OCI-LY3 (cell line): Measurements from ENCODE around the gene GMIP.

Experiments used
- H2AFZ ChIP-seq: fragments of 200-600, 300-600 bp; shearing (Covaris generic); 2 replicates; pipeline ENCODE4 v1.6.0; 2014; ENCODE audit warnings: antibody characterized with exemption, low read depth, low read length
- H3K27ac ChIP-seq: fragments of 200-600, 300-600 bp; sonication (generic); 2 replicates; pipeline ENCODE4 v1.5.1; 2014; ENCODE audit warnings: mild to moderate bottlenecking, low read length, moderate library complexity, mixed read lengths
- H3K27me3 ChIP-seq: fragments of 200-600, 300-600 bp; sonication (generic); 2 replicates; pipeline ENCODE4 v1.6.1; 2014; ENCODE audit warnings: low read depth, low read length, mixed read lengths
- H3K36me3 ChIP-seq: fragments of 200-600, 300-600 bp; sonication (generic); replicated peaks from 2 replicates; pipeline ENCODE3; 2014; ENCODE audit warnings: low read depth, low read length, mixed read lengths
- H3K4me1 ChIP-seq: fragments of 300-600, 200-600 bp; sonication (generic); 2 replicates; pipeline ENCODE4 v1.6.1; 2014; ENCODE audit warnings: low read length, mixed read lengths
- H3K4me2 ChIP-seq: fragments of 200-600, 300-600 bp; sonication (generic); 2 replicates; pipeline ENCODE4 v1.6.1; 2014; ENCODE audit warnings: low read length, mixed read lengths
- H3K4me3 ChIP-seq: fragments of 300-600, 200-600 bp; sonication (generic); 2 replicates; pipeline ENCODE4 v1.5.1; 2014; ENCODE audit warnings: antibody characterized with exemption, mild to moderate bottlenecking, low read length, moderate library complexity
- H3K79me2 ChIP-seq: fragments of 300-600, 200-600 bp; shearing (Covaris generic); 2 replicates; pipeline ENCODE4 v1.6.1; 2014; ENCODE audit warnings: mild to moderate bottlenecking, low read length, mixed read lengths
- H3K9ac ChIP-seq: fragments of 300-600, 200-600 bp; shearing (Covaris generic); 2 replicates; pipeline ENCODE4 v1.6.0; 2014; ENCODE audit warnings: mild to moderate bottlenecking, low read length, moderate library complexity
- H3K9me3 ChIP-seq: fragments of 200-600, 300-600 bp; shearing (Covaris generic); 2 replicates; pipeline ENCODE4 v1.6.1; 2014; ENCODE audit warnings: low read length, mixed read lengths; ENCODE audit not compliant: insufficient read depth
- H4K20me1 ChIP-seq: fragments of 200-600, 300-600 bp; sonication (generic); 2 replicates; pipeline ENCODE4 v1.6.1; 2016; ENCODE audit warnings: low read length, mixed read lengths; ENCODE audit not compliant: insufficient read depth
- EZH2phosphoT487 ChIP-seq: fragments of 200-600 bp; shearing (Covaris generic); IDR thresholded peaks from 2 replicates; pipeline ENCODE4 v1.6.1; 2018; ENCODE audit warnings: antibody characterized with exemption, mixed run types, low read depth
- TF ChIP-seq, protein P1 (sequence below): fragments of 200-600, 300-600 bp; sonication (generic); IDR thresholded peaks from 2 replicates; pipeline ENCODE4 v1.5.1; 2014; ENCODE audit warnings: antibody characterized with exemption, low read length, low read depth

GMIP gene

DNA sequence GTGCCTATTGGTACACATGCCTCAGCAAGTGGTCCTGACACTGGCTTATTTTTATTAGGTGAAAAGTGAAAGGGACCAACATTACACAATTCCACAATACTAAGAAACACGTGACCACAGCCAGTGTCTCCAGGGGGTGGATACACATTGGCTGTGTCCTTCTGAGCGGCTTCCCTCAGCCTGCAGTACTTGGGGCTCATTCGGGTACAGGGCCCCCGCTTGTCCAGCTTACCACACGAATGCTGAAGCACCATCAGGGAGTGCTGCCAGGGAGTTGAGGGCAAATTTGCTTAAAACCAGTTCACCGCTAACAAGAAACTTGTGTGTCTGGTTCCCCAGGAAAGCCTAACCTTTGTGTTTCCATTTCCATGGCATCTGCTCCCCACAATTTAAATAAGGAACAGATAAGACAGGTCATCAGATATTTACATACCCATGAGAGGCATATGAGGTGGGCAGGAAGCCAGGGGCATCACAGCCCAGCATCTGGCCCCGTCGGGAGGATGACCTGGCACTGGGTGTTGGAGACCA, 48.2 kb downstream of the GMIP start:
- peaks cover 45% of the 10 kb centered on the region for H3K4me1 ChIP-seq

DNA sequence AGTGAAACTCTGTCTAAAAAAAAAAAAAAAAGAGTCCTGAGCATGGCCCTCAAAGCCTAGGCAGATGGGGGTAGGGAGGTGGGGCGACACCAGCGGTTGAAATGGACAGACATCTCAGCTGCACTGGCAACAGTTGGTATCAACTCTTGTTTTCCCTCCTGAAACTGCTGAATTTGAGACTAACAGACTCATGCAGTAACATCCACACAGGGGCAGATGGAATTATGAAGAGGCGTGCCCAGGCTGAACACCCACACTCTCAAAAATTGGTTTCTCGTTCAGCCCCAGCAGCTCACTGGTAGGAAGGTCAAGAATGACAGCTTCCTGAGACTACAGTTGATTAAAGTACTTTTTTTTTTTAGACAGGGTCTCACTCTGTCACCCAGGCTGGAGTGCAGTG, 49.1 kb downstream of the GMIP start:
- H3K27ac ChIP-seq: no peak overlapping the region
- no peaks in the 10 kb centered on the region for H3K27me3 ChIP-seq
- H3K9ac ChIP-seq: no peak overlapping the region
- TF ChIP-seq EZH2phosphoT487: no peak
- TF ChIP-seq, protein P1, sequence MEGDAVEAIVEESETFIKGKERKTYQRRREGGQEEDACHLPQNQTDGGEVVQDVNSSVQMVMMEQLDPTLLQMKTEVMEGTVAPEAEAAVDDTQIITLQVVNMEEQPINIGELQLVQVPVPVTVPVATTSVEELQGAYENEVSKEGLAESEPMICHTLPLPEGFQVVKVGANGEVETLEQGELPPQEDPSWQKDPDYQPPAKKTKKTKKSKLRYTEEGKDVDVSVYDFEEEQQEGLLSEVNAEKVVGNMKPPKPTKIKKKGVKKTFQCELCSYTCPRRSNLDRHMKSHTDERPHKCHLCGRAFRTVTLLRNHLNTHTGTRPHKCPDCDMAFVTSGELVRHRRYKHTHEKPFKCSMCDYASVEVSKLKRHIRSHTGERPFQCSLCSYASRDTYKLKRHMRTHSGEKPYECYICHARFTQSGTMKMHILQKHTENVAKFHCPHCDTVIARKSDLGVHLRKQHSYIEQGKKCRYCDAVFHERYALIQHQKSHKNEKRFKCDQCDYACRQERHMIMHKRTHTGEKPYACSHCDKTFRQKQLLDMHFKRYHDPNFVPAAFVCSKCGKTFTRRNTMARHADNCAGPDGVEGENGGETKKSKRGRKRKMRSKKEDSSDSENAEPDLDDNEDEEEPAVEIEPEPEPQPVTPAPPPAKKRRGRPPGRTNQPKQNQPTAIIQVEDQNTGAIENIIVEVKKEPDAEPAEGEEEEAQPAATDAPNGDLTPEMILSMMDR: no peak
- no peaks in the 10 kb centered on the region for H4K20me1 ChIP-seq
- no peaks in the 10 kb centered on the region for H3K36me3 ChIP-seq
- H3K4me3 ChIP-seq: no peak overlapping the region
- H3K4me2 ChIP-seq: no peak overlapping the region
- no peaks in the 10 kb centered on the region for H3K9me3 ChIP-seq
- no peaks in the 10 kb centered on the region for H3K79me2 ChIP-seq
- H2AFZ ChIP-seq: no peak overlapping the region
- H3K4me1 ChIP-seq: peaks cover 45% of the 10 kb centered on the region

More for the DNA sequence above, 48.2 kb downstream of the GMIP start:
- Histone ChIP-seq H2AFZ (0 out of 2 replicates have a peak overlapping the region, but pooled peaks have one; percentile 40), H3K9me3 (no peaks in the 10 kb centered on the region), H3K27ac (no peak overlapping the region), H3K79me2 (no peaks in the 10 kb centered on the region), H3K4me2 (peak overlapping the region; percentile 9; the same call in 1 of the 2 replicates), H3K9ac (no peak overlapping the region), H4K20me1 (no peaks in the 10 kb centered on the region), H3K27me3 (no peaks in the 10 kb centered on the region), H3K4me3 (no peak overlapping the region), H3K36me3 (no peaks in the 10 kb centered on the region)
- TF ChIP-seq EZH2phosphoT487: no peak
- TF ChIP-seq, protein P1: no peak

DNA sequence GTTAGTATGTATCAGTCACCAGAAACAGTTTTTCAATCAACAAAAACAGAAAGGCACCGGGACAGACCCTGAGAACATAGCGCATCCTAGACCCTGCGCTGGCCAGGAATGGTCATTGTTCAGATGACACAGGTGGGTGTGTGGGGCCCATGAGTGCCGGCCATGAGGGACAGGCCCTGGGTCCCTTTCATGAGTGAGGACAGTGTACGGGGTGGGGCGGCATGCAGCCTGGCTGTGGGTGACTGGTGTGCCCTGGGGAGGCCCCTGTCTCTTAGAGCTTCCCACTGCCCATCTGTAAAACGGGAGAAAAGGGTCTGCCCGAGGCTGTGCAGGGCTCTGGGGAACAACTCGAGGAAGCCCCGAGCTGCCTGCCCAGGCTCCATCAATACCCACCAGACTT, 50.8 kb downstream of the GMIP start:
- Histone ChIP-seq H3K4me2 (no peak overlapping the region), H4K20me1 (no peaks in the 10 kb centered on the region), H3K27me3 (no peaks in the 10 kb centered on the region), H3K9me3 (no peaks in the 10 kb centered on the region), H3K9ac (no peak overlapping the region), H3K79me2 (no peaks in the 10 kb centered on the region), H3K27ac (no peak overlapping the region), H3K4me3 (no peak overlapping the region), H2AFZ (no peak overlapping the region), H3K36me3 (no peaks in the 10 kb centered on the region), H3K4me1 (peaks cover 29% of the 10 kb centered on the region)
- TF ChIP-seq EZH2phosphoT487: no peak

DNA sequence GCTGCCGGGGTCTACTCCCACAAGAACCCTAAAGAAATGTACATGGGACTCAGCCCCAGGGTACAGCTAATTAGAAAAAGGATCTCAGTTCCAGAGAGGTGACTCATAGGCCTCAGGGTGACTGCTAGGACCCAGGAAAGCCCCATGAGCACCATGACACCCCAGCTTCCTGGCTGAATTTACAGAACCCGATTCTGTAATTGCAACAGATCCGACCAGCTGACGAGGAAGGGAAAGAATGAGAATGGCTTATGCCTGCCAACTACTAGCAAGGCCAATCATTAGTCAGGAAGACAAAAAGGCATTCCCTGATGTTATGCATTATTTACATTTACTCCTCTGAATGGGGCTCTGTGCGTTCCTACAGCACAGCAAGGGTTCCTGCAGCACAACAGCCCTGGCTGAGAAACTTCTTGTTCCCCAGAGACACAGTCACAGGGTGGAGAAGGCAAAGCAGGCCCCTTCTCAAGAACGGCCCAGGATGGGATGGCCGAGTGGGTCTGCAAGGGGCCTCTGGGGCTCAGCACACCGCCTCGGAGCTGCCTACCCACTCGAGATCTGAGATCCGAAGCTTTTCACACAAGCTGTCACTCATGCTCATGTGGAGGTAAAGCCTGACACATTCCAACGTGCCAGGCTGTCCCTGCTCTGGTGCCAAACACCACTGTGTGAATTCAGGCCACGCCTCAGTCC, 52.2 kb downstream of the GMIP start:
- Histone ChIP-seq H3K4me3 (no peak overlapping the region), H2AFZ (peak overlapping the region; percentile 88), H3K36me3 (no peaks in the 10 kb centered on the region), H3K27me3 (no peaks in the 10 kb centered on the region), H4K20me1 (no peaks in the 10 kb centered on the region), H3K4me2 (peak overlapping the region; percentile 43), H3K9me3 (no peaks in the 10 kb centered on the region), H3K27ac (peak overlapping the region; percentile 49), H3K79me2 (no peaks in the 10 kb centered on the region), H3K4me1 (peaks cover 22% of the 10 kb centered on the region), H3K9ac (peak overlapping the region; percentile 13; the same call in 1 of the 2 replicates)
- TF ChIP-seq EZH2phosphoT487: no peak
- TF ChIP-seq, protein P1: no peak
